Activated effector memory CD4-positive, alpha-beta T cell treated with anti-CD3 and anti-CD28 coated beads, Interleukin-2, amount 50 U/mL, for 16 hours (primary cell): ENCODE measurements around the gene ZBP1.

Experiments used
- DNase-seq: peaks from one replicate; pipeline ENCODE4 v3.0.0-alpha.2; 2020

Gene ZBP1

GRCh38 chr20:57616143-57616951 is 3.9 kb downstream of the ZBP1 start:
- DNase-seq: no peak

- no peak for DNase-seq
Observed at GRCh38 chr20:57615445-57615811, 4.8 kb downstream of the ZBP1 start.

GRCh38 chr20:57614490-57615444 is 5.5 kb downstream of the ZBP1 start:
- no peak for DNase-seq

GRCh38 chr20:57613481-57613921 is 6.7 kb downstream of the ZBP1 start:
- no peak for DNase-seq

- DNase-seq: no peak
Observed at GRCh38 chr20:57612916-57613315, 7.3 kb downstream of the ZBP1 start.

- DNase-seq: no peak
Observed at GRCh38 chr20:57612436-57612835, 7.8 kb downstream of the ZBP1 start.

GRCh38 chr20:57611586-57612311 is 8.5 kb downstream of the ZBP1 start:
- peak; percentile 43 for DNase-seq

- DNase-seq: peak; percentile 56
Observed at GRCh38 chr20:57610261-57610952, 9.8 kb downstream of the ZBP1 start.

- DNase-seq: no peak
Observed at GRCh38 chr20:57609842-57610167, 10.4 kb downstream of the ZBP1 start.

GRCh38 chr20:57609086-57609841 is 11.0 kb downstream of the ZBP1 start:
- DNase-seq: no peak

- DNase-seq: no peak
Observed at GRCh38 chr20:57608516-57608915, 11.7 kb downstream of the ZBP1 start.

GRCh38 chr20:57605878-57606277 is 14.3 kb downstream of the ZBP1 start:
- DNase-seq: no peak

- no peak for DNase-seq
Observed at GRCh38 chr20:57605045-57605444, 15.2 kb downstream of the ZBP1 start.

- no peak for DNase-seq
Observed at GRCh38 chr20:57603120-57603519, 17.1 kb downstream of the ZBP1 start.

- DNase-seq: no peak
Observed at GRCh38 chr20:57601737-57602136, 18.5 kb downstream of the ZBP1 start.

- DNase-seq: no peak
Observed at GRCh38 chr20:57601211-57601570, 19.0 kb downstream of the ZBP1 start.

- no peak for DNase-seq
Observed at GRCh38 chr20:57600320-57601210, 19.7 kb downstream of the ZBP1 start.

GRCh38 chr20:57598491-57598890 is 21.7 kb downstream of the ZBP1 start:
- no peak for DNase-seq

GRCh38 chr20:57598060-57598459 is 22.2 kb downstream of the ZBP1 start:
- no peak for DNase-seq

GRCh38 chr20:57596998-57597939 is 23.0 kb downstream of the ZBP1 start:
- DNase-seq: peak; percentile 91
